ENCODE data around the gene CHD6.

Gene CHD6

DNA sequence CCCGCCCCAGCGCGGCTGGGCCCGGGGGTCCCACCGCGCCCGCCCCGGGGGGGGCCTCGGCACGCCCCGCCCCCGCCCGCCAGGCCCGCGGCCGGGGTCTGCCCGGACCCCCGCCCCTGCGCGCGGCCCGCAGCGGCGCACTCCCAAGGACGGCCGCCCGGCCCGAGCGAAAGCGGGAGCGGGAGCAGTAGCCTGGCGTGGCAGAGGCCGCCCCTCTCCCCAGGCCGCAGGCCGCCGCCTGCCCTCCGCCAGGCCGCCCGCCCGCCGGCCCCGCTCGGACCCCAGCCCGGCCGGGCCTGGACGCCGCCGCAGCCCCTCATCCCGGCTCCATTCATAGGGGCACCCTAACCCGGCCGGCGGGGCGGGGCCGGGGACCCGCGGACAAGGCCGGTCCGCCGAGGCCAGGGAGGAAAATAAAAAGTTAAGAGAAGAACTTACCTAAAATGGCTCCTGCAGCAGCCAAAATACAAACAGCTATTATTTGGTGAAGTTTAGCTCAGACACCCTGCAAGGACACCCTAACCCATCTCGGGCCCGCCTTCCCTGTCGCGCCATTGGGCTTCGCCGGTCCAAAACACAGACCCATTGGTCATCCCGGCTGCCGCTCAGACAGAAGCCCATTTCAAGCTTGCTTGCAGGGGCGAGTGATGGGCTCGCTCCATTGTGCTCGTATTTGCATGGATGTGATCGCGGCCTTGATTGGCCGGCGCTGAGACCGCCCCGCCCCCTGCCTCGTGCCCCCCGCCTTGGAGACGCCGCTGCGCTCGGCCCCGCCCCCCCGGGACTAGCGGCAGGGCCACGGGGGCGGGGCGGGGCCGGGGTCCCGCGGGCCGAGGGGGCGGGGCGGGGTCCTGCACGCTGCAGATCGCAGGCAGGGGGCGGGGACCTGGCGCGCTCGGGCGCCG lies at the start of gene CHD6:
Gene CHD6, minus strand, starts transcription at position 476 of the 905 bp plus-strand sequence. CDS start 67,040 bp downstream, outside the sequence.
- FAIRE-seq (peak; percentile 100), DNase-seq (ENCODE audit: insufficient read length, low spot score) (peak; percentile 100)

DNA sequence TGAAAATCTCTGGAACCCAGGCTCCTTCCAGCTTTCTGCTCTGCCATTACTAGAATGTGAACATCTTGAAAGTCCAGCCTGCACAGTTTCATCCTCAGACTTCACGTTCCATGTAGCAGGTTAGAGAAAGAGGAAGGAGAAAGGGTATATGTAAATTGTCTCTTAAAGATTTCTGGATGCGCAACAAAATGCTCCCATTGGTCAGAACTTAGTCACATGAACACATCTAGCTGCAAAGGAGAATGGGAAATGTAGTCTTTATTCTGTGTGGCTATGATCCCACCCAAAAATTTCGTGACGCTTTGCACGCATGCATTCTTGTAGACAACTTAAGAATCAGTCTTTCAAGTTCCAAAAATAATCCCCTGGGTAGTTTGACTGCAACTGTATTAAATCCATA lies 46.4 kb upstream of the CHD6 start:
- FAIRE-seq: peak; percentile 85
- DNase-seq (ENCODE audit: insufficient read length, low spot score): no peak

- no peak for DNase-seq (ENCODE audit: insufficient read length, low spot score)
- no peak for FAIRE-seq
Observed at GRCh38 chr20:41657655-41658054, 39.5 kb upstream of the CHD6 start.

DNA sequence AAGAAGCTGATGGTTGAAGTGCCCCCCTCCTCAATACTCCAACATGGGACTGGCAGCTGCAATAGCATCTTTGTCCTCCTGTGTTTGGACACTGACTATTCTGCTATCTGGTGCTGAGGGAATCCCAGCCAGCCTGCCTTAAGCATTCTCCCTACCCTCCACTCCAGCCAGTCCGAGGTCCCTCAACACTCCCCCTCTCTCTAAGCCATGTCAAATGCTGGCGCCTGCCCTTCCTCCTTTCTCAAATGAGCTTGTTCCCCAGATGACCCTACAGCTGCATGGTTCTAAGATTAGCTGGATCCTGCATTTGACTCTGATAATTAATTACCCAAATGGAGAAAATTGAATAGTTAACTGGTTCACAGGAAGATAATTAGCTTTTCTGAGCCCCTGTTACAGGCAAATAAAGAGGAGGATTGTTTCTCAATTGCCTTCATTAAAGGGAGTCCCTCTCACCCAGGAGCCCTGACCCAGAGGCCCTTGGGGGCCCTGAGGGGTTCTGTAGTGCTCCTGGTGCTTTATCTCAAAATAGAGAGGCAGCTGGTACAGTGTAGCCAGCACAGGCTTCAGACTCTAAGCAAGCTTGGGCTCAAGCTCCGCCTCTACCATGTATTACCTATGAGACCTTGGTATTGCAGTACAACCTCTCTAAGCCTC lies 37.9 kb upstream of the CHD6 start:
- FAIRE-seq: no peak

GRCh38 chr20:41654884-41655283 lies 36.7 kb upstream of the CHD6 start:
- DNase-seq (ENCODE audit: insufficient read length, low spot score) (peak; percentile 54), FAIRE-seq (peak; percentile 48)

More for the DNA sequence above, 37.9 kb upstream of the CHD6 start:
- DNase-seq (ENCODE audit: insufficient read length, low spot score): no peak

- no peak for DNase-seq (ENCODE audit: insufficient read length, low spot score)
Observed at GRCh38 chr20:41654292-41654691, 36.1 kb upstream of the CHD6 start.

DNA sequence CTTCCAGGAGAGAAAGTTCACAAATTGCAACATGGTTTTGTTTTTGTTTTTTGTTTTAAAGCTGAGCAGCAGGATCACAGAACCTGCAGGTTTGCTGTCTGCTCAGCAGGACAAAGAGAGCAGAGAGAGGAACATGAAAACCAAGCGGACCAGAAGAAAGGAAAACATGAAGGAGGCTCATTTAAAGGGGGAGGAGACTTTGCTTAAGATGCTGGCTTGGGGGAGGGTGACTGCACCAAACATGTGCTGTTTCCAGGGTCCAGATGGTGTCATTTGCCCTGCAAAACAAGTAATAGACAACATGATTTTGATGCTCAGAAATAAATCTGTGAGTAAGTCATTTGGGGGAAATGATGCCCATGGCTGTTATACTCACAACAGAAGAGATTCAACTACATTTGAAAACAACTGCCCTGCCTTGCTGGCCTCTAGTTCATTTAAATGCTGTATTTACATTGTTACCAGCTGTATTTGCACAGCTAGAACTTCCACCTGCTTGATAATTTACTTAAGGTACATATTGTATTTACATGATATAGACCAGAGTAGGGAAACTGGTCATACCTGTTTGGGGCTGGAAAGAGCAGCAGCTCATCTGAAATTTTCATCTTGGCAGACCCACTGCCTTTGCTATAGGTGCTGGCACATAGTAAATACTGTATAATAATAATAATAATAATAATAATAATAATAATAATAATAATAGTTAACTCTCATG lies 32.2 kb upstream of the CHD6 start:
- no peak for DNase-seq (ENCODE audit: insufficient read length, low spot score)
- peak; percentile 79 for FAIRE-seq

More at GRCh38 chr20:41654292-41654691, 36.1 kb upstream of the CHD6 start:
- FAIRE-seq: no peak

GRCh38 chr20:41649489-41649888 lies 31.3 kb upstream of the CHD6 start:
- no peak for FAIRE-seq
- DNase-seq (ENCODE audit: insufficient read length, low spot score): no peak

DNA sequence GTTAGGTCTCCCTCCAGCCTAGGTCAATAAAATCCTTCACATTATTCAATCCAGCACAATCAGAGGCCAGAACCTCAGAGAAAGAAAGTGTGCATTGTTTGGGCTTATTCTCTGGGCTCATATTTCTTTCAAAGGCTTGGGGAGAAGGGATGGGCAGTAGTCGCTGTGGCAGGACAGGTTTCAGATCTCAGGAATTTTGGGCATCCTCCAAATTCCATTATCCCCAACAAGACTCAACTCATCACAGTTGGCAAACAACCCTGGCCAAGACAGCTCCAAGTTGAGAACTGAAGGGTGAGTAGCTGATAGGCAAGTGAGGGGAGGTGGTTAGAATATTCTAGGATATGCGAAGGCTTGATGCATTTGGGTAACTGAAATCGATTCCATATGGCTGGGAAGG lies 27.2 kb upstream of the CHD6 start:
- DNase-seq (ENCODE audit: insufficient read length, low spot score): no peak
- no peak for FAIRE-seq

- DNase-seq (ENCODE audit: insufficient read length, low spot score) (peak; percentile 40), FAIRE-seq (peak; percentile 75)
Observed at GRCh38 chr20:41643504-41643938, 25.3 kb upstream of the CHD6 start.

GRCh38 chr20:41639630-41640029 lies 21.5 kb upstream of the CHD6 start:
- DNase-seq (ENCODE audit: insufficient read length, low spot score): no peak
- FAIRE-seq: no peak

DNA sequence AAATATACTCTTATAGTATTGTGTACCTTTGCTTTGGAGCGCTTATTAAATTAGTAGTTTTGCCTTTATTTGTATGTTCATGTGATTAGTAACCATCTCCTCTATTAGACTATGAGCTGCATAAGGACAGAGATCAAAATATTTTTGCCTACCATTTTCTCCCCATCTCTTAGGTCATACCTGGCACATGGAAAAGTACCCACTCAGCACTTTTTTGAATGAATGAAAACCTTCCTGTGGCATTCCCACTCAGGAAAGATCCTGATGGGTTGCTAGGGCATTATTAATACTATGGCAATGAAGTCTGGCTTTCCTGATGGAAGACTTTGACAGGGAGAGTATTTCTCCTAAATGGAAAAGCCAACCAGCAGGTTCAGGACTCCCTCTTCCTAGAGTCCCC lies 20.3 kb upstream of the CHD6 start:
- FAIRE-seq (no peak), DNase-seq (ENCODE audit: insufficient read length, low spot score) (no peak)

GRCh38 chr20:41635158-41635557 lies 17.0 kb upstream of the CHD6 start:
- no peak for FAIRE-seq
- DNase-seq (ENCODE audit: insufficient read length, low spot score): no peak

DNA sequence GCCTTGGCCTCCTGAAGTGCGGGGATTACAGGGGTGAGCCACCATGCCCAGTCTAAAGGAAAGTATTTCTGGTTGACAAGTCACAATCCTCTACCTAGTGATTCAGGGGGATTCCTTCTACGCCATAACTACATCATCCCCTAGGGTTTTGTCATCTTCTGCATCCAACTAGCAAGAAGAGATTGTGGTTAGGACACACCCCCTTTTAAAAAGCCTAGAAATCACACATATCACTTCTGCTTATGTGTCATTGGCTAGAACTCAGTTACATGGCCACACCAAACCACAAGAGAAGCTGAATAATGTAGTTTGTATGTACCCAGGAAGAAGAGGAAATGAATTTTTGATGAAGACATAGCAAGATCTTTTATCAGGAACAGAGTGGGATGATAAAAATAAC lies 14.7 kb upstream of the CHD6 start:
- FAIRE-seq: no peak
- DNase-seq (ENCODE audit: insufficient read length, low spot score): no peak

GRCh38 chr20:41631826-41632225 lies 13.6 kb upstream of the CHD6 start:
- no peak for FAIRE-seq

GRCh38 chr20:41630846-41631245 lies 12.7 kb upstream of the CHD6 start:
- DNase-seq (ENCODE audit: insufficient read length, low spot score) (no peak), FAIRE-seq (no peak)

More at GRCh38 chr20:41631826-41632225, 13.6 kb upstream of the CHD6 start:
- no peak for DNase-seq (ENCODE audit: insufficient read length, low spot score)

GRCh38 chr20:41627611-41628244 lies 9.6 kb upstream of the CHD6 start:
- FAIRE-seq: peak; percentile 89
- no peak for DNase-seq (ENCODE audit: insufficient read length, low spot score)

- peak; percentile 81 for FAIRE-seq
- peak; percentile 39 for DNase-seq (ENCODE audit: insufficient read length, low spot score)
Observed at GRCh38 chr20:41627001-41627495, 8.9 kb upstream of the CHD6 start.

DNA sequence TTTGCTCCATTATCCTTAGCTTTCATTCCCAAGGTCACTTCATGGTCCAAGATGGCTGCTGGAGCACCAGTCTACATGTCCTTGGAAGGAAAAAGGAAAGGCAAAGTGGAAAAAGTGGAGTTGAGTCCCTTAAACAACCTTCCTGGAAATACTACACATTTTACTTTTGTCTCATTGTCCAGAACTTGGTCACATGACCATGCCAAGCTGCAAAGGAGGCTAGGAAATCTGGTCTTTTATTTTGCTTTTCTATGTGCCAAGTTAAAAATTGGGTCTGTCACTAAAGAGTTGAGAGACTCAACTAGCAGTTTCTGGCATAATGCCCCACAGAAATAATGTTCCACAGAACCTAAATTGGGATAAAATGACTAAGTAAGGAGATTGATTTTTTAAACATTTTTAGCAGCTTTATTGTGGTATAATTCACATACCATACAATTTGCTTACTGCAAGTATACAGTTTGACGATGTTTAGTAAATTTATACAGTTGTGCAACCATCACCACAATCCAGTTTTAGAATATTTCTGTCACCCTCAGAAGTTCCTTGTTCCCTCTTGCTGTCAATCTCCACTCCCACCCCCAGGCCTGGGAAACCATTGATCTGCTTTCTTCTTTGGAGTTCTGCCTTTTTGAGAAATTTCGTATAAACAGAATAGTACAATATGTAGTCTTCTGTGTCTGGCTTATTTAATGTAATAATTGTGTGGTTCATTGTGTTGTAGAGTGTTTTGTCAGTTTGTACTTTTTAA lies 5.6 kb upstream of the CHD6 start:
- no peak for FAIRE-seq
- DNase-seq (ENCODE audit: insufficient read length, low spot score): no peak

DNA sequence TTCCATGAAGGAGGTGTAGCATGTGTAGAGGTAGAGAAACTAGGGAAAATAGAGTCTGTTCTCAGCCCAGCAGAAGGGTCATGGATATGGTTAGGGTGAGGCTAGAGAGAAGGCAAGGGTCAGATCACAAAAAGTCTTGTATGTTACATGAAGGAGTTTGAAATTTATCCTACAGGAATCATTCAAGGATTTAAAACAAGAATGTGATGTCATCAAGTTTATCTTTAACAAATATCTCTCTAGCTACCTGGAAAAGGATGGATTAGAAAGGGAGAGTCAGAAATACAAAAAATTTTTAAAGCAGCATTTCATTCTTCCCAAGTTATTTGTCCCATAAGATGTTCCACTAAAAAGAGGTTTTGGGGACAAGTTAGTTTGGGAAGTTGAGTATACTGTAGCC lies 4.4 kb upstream of the CHD6 start:
- FAIRE-seq: no peak
- DNase-seq (ENCODE audit: insufficient read length, low spot score): no peak

Measured in HTR-8/SVneo (cell line).